HG02763 (cell line): Measurements from ENCODE around the gene SACM1L.

Experiments used
- ATAC-seq: cut with Tn5 transposase; IDR thresholded peaks from one replicate; pipeline ENCODE4 v1.9.1; 2021; ENCODE audit warnings: mild to moderate bottlenecking, moderate library complexity; ENCODE audit not compliant: unreplicated experiment

SACM1L gene

DNA sequence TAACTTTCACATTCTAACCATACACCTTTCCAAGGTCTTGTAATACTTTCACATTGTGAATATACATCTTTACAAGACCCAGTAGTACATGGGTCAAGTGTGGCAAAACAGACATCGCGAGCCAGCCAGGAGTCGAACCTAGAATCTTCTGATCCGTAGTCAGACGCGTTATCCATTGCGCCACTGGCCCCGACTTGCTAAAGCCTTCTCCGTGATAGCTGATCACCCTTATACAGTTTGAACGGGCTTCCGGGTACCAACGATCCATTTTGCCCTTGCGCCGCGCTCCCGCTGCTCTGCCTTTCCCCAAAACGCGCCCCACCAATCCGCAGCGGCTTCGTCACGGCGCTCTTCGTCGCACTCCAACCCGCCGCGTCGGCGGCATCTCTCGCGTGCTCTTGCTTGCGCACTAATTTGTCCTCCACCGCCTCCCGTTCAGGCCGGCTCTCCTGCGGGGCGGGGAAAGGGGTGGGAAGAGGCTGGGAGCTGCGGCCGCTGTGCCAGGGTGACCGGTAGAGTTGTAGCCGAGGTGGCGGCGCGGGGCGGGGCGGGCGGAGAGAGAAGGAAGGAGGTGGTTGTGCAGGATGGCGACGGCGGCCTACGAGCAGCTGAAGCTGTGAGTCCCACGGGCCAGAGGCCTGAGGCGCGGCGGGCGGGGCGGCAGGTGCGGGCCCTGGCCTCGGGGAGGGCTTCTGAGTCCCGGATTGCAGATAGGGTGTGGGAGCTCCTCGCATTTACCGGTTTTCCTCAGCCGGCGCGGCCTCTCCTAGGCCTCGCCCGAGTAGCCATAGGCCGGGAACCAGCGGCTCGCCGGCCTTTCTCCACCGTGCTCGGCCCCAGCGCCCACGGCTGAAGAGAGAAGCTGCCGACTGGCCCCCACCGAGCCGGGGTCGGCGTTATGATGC, at the start of gene SACM1L:
SACM1L (plus strand) TSS at position 515 of the 905 bp plus-strand sequence; CDS start at position 585, 70 bp downstream.
- ATAC-seq = peak; percentile 87

- no peak for ATAC-seq
Measured at GRCh38 chr3:45640091-45640507, 49.1 kb upstream of the SACM1L start.

- no peak for ATAC-seq
Measured at GRCh38 chr3:45640724-45641361, 48.4 kb upstream of the SACM1L start.

DNA sequence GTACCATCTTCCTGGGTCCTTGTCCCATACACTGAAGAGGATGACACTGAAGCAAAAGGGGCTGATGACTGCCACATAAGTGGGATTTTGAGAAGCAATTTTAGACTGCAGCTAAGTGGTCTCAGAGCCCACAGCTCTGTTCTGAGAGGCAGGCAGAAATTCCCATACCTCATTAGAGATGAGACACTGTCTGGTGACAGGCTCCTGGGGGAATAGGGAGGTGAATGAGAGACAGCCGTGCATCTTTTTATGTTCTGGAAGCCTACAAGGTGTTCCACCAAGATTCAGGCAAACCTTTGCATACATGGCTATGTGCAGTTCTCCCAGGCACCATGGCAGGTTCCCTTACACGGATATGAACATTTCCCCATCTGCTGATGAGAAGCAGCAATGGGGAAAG, 47.4 kb upstream of the SACM1L start:
- no peak for ATAC-seq

DNA sequence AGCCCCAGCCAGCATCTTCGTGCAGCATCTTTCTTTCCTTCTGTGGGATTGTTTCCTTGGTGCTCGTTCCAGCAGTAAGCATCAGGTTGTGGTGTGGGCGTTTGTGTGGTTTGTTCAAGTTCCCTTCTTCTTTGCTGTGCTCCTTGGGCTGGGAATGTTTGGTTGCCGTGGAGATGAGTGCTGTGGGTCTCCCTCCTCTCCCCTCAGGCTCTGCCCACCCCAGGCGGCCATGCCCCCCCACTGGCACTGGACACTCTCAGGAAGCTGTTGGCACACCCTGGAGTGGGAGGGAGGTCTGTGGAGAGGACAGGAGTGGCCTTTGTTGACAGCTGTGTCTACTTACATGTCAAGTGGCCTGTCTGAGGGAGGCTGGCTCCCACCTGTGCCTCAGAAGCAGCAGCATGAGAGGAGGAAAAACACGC, 46.5 kb upstream of the SACM1L start:
- no peak for ATAC-seq

DNA sequence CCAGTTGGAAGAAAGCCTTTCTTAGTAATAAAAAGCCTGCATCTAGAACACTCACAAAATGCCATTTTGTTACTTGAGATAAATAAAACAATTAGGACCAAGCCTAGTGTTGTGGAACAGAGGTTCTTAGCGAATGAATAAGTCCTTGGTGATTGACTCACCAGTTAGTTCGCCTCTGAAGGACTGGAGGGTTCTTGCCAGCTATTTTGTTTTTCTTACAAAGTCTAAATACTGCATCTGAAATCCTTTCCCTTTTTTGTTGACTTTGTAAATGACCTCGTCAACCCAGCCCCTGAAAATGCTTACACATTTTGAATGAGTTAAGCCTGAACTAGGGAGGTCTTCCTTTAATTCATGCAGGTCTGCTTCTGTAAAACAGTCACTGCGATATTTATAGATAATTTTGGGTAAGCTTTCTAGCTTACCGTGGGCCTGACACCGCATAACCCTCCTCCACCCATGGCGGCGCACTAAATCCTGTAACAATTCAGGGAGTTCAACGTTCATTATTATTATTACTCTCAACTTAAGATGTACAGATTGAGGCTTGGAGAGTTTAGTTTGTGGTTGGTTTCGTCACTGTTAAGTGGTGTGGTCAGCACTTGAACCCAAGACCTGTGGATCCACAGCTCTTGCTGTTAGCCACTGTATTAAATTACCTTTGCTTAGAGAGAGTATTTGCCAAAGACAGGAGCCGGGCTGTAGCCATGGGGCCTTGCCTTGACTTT, 45.0 kb upstream of the SACM1L start:
- ATAC-seq = no peak

- no peak for ATAC-seq
Measured at GRCh38 chr3:45644791-45645201, 44.4 kb upstream of the SACM1L start.

GRCh38 chr3:45646051-45646585, 43.1 kb upstream of the SACM1L start:
- no peak for ATAC-seq

- no peak for ATAC-seq
Measured at GRCh38 chr3:45647148-45647619, 42.0 kb upstream of the SACM1L start.

DNA sequence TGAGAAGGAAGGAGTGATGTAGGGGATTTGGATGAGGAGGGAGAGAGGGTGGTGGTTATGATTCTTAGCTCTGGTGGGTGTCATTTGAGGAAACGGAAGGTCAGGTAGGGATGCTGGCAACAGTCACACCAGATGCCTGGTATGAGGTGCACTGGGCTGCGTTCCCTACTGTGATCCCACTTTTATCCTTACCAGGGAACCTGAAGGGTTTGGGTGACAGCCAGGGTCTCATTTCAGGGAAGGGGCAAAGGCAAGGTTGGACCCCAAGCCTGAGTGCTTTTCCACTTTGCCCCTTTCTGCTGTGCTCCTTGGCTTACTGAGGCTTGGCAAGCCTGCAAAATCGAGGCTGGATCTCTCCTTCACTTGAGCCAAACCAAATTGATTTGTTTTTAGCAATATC, 36.0 kb upstream of the SACM1L start:
- no peak for ATAC-seq

- no peak for ATAC-seq
Measured at GRCh38 chr3:45654397-45654944, 34.7 kb upstream of the SACM1L start.

- ATAC-seq = no peak
Measured at GRCh38 chr3:45655906-45656305, 33.3 kb upstream of the SACM1L start.

- peak; percentile 61 for ATAC-seq
Measured at GRCh38 chr3:45656575-45657363, 32.4 kb upstream of the SACM1L start.

- no peak for ATAC-seq
Measured at GRCh38 chr3:45657853-45658252, 31.3 kb upstream of the SACM1L start.

DNA sequence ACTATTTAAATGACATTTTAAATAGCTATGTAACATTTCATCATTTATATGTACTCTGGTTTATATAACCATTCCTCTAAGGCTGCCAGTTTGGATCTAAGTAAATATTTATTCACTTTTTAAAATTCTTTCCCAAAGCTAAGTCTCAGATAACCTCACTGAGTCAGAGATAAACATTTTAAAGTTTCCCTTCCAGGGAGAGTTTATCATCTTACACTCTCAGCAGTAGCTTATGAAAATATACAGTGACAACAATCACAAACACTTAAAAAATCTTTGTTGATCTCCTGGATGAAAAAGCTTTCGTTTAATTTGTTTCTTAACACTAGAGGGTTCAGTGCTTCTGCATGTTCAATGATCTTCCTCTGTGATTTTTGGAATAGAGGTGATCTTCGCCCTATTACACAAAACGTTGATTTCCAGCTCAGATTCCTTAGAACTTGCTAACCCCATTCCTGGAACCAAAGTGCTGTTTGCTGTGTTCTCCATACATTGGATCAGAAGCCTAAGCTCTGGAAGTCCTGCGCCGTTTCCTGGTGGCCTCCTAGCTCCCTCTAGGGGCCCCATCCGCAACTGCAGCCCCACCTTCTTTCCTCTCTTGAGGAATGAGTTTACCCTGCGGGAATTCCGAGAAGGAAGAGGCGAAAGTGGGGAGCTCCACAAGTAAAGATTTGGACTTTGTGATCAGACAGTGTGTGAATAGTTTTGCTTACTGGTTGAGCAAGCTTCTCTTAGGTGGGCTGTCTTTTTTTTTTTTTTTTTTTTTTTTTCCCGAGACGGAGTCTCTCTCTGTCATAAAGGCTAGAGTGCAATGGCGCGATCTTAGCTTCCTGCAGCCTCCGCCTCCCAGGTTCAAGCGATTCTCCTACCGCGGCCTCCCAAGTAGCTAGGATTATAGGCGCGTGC, 29.3 kb upstream of the SACM1L start:
- no peak for ATAC-seq

- ATAC-seq = no peak
Measured at GRCh38 chr3:45660567-45660901, 28.7 kb upstream of the SACM1L start.

DNA sequence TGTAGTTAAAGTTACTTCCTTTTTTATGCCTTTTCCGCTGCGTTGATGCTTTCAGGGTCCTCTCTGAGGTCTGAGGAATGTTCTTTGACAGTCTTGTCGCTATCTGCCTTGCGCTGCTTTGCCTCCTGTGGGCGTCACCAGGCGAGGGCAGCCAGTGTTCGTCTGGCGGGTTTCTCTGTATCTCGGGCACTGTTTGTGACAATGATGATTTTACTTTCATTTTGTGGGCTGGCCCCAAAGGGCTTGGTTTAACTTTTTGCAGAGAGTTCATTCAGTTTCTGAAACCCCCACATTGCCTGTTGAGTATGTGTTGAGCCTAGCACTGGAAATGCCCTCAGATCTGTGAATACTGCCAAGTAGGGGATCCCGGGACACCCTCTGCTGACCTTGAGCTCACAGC, 24.6 kb upstream of the SACM1L start:
- ATAC-seq = peak; percentile 59

DNA sequence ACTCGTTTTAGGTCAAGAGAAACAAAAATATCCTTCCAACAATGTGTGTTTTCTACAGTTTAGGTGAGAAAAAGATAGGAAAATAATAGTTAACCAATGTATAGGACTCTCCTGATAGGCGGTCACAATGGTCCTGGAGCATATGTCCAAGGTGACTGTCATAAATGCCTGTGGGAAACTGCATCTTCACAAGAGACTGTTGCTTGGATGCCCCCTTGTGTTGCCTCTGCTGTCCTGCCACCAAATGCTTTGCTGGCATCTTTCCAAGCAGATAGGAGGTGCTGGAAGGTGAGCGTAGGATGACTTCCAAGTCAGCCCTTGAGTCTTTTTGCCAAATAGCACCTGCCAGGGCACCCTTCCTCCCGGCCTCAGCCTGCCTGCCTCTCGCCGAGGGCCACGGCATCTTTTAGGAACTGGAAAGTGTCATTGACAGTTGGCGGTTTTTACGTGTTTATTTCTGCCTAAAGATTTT, 24.1 kb upstream of the SACM1L start:
- no peak for ATAC-seq
